Peyer's patch (tissue), 4 donors: ENCODE data around the gene FLNA.

Source experiments
- POLR2A ChIP-seq, 2 donors: fragments of 450-650 bp; IDR thresholded peaks; one replicate each; pipeline ENCODE4 v1.5.1; 2017; ENCODE audit warnings: antibody characterized with exemption in 2 of 2, mild to moderate bottlenecking in 2 of 2, moderate library complexity in 2 of 2
- TF ChIP-seq, protein P1 (sequence below), 6 experiments: fragments of 450-650 bp in 4 of 6; fragments of 200-600 bp in 2 of 6; sonication (generic) in 1 of 6; IDR thresholded peaks; one replicate each; pipeline ENCODE4 v1.5.1; 2017 to 2019; ENCODE audit warnings: antibody characterized with exemption in 6 of 6, mild to moderate bottlenecking in 3 of 6, moderate library complexity in 1 of 6

DNA sequence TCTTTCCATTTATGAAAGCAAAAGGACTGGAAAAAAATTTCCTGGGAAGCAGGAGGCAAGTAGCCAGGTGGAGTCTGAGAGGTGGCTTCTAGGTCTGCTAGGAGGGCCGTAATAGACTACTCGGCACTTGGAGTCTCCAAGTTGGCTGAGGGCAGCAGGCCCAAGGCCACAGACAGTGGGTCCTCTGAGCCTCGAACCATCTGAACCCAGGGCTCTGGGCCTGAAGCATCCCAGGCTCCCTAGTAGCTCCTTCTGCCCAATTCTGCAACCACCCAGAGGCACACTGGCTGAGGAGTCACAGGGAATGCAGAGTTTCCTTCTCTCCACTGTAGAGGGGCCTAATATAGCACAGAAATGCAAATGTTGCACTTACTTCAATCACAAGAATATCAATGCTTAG lies 59.0 kb downstream of the FLNA start:
- TF ChIP-seq, protein P1, sequence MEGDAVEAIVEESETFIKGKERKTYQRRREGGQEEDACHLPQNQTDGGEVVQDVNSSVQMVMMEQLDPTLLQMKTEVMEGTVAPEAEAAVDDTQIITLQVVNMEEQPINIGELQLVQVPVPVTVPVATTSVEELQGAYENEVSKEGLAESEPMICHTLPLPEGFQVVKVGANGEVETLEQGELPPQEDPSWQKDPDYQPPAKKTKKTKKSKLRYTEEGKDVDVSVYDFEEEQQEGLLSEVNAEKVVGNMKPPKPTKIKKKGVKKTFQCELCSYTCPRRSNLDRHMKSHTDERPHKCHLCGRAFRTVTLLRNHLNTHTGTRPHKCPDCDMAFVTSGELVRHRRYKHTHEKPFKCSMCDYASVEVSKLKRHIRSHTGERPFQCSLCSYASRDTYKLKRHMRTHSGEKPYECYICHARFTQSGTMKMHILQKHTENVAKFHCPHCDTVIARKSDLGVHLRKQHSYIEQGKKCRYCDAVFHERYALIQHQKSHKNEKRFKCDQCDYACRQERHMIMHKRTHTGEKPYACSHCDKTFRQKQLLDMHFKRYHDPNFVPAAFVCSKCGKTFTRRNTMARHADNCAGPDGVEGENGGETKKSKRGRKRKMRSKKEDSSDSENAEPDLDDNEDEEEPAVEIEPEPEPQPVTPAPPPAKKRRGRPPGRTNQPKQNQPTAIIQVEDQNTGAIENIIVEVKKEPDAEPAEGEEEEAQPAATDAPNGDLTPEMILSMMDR (IDR thresholded peaks at IDR 0.05) = no peak
- TF ChIP-seq POLR2A (IDR thresholded peaks at IDR 0.05) = no peak
